GM19099 (cell line): ENCODE measurements around the gene EVC.

Experiments used
- POLR2A ChIP-seq: IDR thresholded peaks from 3 replicates; pipeline ENCODE4 v1.6.1; 2011; ENCODE audit warnings: low read depth; ENCODE audit not compliant: insufficient read length; ENCODE audit errors: extremely low read depth

Gene EVC

GRCh38 chr4:5757091-5757490 lies 46.1 kb downstream of the EVC start:
- no peak for TF ChIP-seq POLR2A

GRCh38 chr4:5757536-5757935 lies 46.5 kb downstream of the EVC start:
- TF ChIP-seq POLR2A: no peak

- TF ChIP-seq POLR2A: no peak
Observed at GRCh38 chr4:5757954-5758353, 47.0 kb downstream of the EVC start.

- TF ChIP-seq POLR2A: no peak
Observed at GRCh38 chr4:5758741-5759140, 47.7 kb downstream of the EVC start.

- no peak for TF ChIP-seq POLR2A
Observed at GRCh38 chr4:5759236-5760075, 48.5 kb downstream of the EVC start.

GRCh38 chr4:5760246-5760645 lies 49.2 kb downstream of the EVC start:
- TF ChIP-seq POLR2A: no peak

- no peak for TF ChIP-seq POLR2A
Observed at GRCh38 chr4:5760936-5761480, 50.0 kb downstream of the EVC start.

- TF ChIP-seq POLR2A: no peak
Observed at GRCh38 chr4:5770051-5770450, 59.0 kb downstream of the EVC start.

- TF ChIP-seq POLR2A: no peak
Observed at GRCh38 chr4:5772528-5773270, 61.7 kb downstream of the EVC start.

- no peak for TF ChIP-seq POLR2A
Observed at GRCh38 chr4:5773271-5773555, 62.2 kb downstream of the EVC start.

- no peak for TF ChIP-seq POLR2A
Observed at GRCh38 chr4:5774416-5775036, 63.5 kb downstream of the EVC start.

GRCh38 chr4:5776510-5776909 lies 65.5 kb downstream of the EVC start:
- TF ChIP-seq POLR2A: no peak

- TF ChIP-seq POLR2A: no peak
Observed at GRCh38 chr4:5780831-5781480, 70.0 kb downstream of the EVC start.

- no peak for TF ChIP-seq POLR2A
Observed at GRCh38 chr4:5781691-5782090, 70.7 kb downstream of the EVC start.

- no peak for TF ChIP-seq POLR2A
Observed at GRCh38 chr4:5782829-5783476, 72.0 kb downstream of the EVC start.
